ENCODE results near the gene KCNH6.

Gene KCNH6

DNA sequence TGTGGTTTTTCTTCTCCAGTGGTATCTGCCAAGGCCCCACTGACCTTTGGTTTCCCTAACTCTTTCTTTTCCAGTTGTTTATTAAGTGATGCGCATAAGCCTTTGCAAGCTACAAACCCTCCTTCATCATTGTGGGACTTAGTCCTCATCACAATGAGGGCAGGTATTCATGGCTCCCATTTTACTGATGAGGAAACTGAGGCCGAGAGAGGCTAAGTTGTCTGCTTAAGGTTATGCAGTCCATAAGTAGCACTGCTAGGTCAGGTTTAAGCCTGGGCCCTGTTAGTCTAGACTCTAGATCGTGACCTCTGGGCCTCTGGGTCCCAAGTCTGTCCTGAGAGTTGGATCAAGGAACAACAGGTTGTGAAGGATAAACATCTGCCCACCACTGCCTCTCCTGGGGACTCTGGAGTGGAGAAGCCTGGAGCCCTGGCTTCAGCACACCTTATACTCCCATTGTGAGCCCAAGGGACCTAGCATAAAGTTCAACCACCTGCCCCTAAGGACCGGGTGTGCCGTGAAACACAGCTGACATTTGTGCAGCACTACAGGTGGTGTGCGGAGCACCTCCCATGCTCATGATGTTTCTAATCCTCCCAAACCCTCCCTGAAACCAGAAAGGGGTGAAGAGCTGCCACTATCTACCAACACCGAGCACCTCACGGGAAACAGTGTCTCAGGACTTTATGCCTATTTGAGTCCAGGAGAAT lies 5.2 kb upstream of the KCNH6 start:
- CTCF ChIA-PET = interaction anchor here (1.0 kb wide), 1 partner anchor 9 kb away, joined by 3 read pairs; no protein-coding TSS in a partner anchor
- H3K36me3 ChIP-seq (ENCODE audit: control insufficient read depth in 2 of 2, insufficient read depth in 1 of 2, low read length in 2 of 2) = no peaks in the 10 kb centered on the region
- H3K9me3 ChIP-seq (ENCODE audit: control insufficient read depth, insufficient read depth, low read depth, low read length) = no peaks in the 10 kb centered on the region
- no peaks in the 10 kb centered on the region for H3K4me1 ChIP-seq (ENCODE audit: control insufficient read depth, insufficient read depth, low read length)
- TF ChIP-seq OSR2 (tag by site-specific recombination; IDR thresholded peaks at IDR 0.05) = no peak
- TF ChIP-seq SCRT2 (tag by site-specific recombination; IDR thresholded peaks at IDR 0.05) = peak; percentile 48; the same call in 1 of the 2 replicates
- TF ChIP-seq ZNF155 (tag by site-specific recombination; IDR thresholded peaks at IDR 0.05) = no peak
- no peak overlapping the region for H3K4me3 ChIP-seq (ENCODE audit: low read depth, low read length)
- POLR2A ChIA-PET = no interaction called here
- H3K27ac ChIP-seq (ENCODE audit: extremely low read depth, low read depth, low read length) = no peak overlapping the region

DNA sequence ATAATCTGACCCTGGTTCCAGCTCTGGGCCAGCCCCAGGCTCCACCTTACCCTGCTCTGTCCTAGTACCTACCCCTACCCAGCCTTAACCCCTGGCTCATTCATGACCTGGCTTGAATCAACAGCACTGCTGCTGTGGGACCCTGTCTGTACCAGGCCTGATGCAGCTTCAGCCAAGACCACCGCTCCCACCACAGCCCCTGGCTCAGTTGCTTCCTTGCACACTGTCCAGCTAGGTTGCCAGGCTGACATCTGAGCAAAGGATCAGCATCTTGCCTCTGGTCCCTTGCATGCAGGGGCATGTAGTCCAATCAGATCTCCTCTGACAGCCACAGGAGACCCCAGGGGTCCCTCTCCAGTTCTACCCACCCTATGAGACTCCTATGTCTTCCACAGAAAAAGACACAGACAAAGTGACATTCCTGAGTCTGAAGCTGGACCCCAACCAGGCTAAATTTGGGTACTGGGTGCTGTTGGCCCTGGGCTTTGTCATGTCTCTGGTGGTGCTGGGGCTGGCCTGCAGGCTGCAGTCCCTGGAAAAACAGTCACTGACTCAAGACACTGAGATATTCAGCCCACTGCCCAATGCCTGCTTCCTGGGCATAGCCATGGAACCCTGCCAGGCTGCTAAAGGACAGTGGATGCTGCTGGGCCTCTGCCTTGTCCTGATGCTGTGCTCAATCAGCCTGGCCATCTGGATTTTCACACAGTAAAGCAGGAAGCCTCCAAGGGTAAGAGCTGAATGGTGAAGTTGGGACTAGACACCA lies 3.9 kb upstream of the KCNH6 start:
- POLR2A ChIA-PET = no interaction called here
- H3K36me3 ChIP-seq (ENCODE audit: control insufficient read depth in 2 of 2, insufficient read depth in 1 of 2, low read length in 2 of 2) = no peaks in the 10 kb centered on the region
- no peaks in the 10 kb centered on the region for H3K9me3 ChIP-seq (ENCODE audit: control insufficient read depth, insufficient read depth, low read depth, low read length)
- H3K4me1 ChIP-seq (ENCODE audit: control insufficient read depth, insufficient read depth, low read length) = no peaks in the 10 kb centered on the region
- CTCF ChIA-PET = no interaction called here
- H3K4me3 ChIP-seq (ENCODE audit: low read depth, low read length) = no peak overlapping the region
- no peak overlapping the region for H3K27ac ChIP-seq (ENCODE audit: extremely low read depth, low read depth, low read length)
- TF ChIP-seq, protein P1, sequence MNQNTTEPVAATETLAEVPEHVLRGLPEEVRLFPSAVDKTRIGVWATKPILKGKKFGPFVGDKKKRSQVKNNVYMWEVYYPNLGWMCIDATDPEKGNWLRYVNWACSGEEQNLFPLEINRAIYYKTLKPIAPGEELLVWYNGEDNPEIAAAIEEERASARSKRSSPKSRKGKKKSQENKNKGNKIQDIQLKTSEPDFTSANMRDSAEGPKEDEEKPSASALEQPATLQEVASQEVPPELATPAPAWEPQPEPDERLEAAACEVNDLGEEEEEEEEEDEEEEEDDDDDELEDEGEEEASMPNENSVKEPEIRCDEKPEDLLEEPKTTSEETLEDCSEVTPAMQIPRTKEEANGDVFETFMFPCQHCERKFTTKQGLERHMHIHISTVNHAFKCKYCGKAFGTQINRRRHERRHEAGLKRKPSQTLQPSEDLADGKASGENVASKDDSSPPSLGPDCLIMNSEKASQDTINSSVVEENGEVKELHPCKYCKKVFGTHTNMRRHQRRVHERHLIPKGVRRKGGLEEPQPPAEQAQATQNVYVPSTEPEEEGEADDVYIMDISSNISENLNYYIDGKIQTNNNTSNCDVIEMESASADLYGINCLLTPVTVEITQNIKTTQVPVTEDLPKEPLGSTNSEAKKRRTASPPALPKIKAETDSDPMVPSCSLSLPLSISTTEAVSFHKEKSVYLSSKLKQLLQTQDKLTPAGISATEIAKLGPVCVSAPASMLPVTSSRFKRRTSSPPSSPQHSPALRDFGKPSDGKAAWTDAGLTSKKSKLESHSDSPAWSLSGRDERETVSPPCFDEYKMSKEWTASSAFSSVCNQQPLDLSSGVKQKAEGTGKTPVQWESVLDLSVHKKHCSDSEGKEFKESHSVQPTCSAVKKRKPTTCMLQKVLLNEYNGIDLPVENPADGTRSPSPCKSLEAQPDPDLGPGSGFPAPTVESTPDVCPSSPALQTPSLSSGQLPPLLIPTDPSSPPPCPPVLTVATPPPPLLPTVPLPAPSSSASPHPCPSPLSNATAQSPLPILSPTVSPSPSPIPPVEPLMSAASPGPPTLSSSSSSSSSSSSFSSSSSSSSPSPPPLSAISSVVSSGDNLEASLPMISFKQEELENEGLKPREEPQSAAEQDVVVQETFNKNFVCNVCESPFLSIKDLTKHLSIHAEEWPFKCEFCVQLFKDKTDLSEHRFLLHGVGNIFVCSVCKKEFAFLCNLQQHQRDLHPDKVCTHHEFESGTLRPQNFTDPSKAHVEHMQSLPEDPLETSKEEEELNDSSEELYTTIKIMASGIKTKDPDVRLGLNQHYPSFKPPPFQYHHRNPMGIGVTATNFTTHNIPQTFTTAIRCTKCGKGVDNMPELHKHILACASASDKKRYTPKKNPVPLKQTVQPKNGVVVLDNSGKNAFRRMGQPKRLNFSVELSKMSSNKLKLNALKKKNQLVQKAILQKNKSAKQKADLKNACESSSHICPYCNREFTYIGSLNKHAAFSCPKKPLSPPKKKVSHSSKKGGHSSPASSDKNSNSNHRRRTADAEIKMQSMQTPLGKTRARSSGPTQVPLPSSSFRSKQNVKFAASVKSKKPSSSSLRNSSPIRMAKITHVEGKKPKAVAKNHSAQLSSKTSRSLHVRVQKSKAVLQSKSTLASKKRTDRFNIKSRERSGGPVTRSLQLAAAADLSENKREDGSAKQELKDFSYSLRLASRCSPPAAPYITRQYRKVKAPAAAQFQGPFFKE (tag by site-specific recombination; IDR thresholded peaks at IDR 0.05; ENCODE audit: borderline replicate concordance) = no peak
- TF ChIP-seq SETDB1 (IDR thresholded peaks at IDR 0.05; ENCODE audit: insufficient read length, low read length) = no peak
- TF ChIP-seq, protein P2, sequence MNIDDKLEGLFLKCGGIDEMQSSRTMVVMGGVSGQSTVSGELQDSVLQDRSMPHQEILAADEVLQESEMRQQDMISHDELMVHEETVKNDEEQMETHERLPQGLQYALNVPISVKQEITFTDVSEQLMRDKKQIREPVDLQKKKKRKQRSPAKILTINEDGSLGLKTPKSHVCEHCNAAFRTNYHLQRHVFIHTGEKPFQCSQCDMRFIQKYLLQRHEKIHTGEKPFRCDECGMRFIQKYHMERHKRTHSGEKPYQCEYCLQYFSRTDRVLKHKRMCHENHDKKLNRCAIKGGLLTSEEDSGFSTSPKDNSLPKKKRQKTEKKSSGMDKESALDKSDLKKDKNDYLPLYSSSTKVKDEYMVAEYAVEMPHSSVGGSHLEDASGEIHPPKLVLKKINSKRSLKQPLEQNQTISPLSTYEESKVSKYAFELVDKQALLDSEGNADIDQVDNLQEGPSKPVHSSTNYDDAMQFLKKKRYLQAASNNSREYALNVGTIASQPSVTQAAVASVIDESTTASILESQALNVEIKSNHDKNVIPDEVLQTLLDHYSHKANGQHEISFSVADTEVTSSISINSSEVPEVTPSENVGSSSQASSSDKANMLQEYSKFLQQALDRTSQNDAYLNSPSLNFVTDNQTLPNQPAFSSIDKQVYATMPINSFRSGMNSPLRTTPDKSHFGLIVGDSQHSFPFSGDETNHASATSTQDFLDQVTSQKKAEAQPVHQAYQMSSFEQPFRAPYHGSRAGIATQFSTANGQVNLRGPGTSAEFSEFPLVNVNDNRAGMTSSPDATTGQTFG (tag by site-specific recombination; IDR thresholded peaks at IDR 0.05; ENCODE audit: borderline replicate concordance) = no peak
- no peak for TF ChIP-seq ZNF707 (tag by site-specific recombination; IDR thresholded peaks at IDR 0.05)
- TF ChIP-seq, protein P3, sequence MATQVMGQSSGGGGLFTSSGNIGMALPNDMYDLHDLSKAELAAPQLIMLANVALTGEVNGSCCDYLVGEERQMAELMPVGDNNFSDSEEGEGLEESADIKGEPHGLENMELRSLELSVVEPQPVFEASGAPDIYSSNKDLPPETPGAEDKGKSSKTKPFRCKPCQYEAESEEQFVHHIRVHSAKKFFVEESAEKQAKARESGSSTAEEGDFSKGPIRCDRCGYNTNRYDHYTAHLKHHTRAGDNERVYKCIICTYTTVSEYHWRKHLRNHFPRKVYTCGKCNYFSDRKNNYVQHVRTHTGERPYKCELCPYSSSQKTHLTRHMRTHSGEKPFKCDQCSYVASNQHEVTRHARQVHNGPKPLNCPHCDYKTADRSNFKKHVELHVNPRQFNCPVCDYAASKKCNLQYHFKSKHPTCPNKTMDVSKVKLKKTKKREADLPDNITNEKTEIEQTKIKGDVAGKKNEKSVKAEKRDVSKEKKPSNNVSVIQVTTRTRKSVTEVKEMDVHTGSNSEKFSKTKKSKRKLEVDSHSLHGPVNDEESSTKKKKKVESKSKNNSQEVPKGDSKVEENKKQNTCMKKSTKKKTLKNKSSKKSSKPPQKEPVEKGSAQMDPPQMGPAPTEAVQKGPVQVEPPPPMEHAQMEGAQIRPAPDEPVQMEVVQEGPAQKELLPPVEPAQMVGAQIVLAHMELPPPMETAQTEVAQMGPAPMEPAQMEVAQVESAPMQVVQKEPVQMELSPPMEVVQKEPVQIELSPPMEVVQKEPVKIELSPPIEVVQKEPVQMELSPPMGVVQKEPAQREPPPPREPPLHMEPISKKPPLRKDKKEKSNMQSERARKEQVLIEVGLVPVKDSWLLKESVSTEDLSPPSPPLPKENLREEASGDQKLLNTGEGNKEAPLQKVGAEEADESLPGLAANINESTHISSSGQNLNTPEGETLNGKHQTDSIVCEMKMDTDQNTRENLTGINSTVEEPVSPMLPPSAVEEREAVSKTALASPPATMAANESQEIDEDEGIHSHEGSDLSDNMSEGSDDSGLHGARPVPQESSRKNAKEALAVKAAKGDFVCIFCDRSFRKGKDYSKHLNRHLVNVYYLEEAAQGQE (tag by site-specific recombination; IDR thresholded peaks at IDR 0.05) = no peak
- no peak for TF ChIP-seq OVOL3 (tag by site-specific recombination; IDR thresholded peaks at IDR 0.05)
- no peak for TF ChIP-seq ZNF560 (tag by site-specific recombination; IDR thresholded peaks at IDR 0.05; ENCODE audit: borderline replicate concordance)
- TF ChIP-seq KLF9 (tag by site-specific recombination; IDR thresholded peaks at IDR 0.05; ENCODE audit: low read depth) = no peak
- TF ChIP-seq, protein P4, sequence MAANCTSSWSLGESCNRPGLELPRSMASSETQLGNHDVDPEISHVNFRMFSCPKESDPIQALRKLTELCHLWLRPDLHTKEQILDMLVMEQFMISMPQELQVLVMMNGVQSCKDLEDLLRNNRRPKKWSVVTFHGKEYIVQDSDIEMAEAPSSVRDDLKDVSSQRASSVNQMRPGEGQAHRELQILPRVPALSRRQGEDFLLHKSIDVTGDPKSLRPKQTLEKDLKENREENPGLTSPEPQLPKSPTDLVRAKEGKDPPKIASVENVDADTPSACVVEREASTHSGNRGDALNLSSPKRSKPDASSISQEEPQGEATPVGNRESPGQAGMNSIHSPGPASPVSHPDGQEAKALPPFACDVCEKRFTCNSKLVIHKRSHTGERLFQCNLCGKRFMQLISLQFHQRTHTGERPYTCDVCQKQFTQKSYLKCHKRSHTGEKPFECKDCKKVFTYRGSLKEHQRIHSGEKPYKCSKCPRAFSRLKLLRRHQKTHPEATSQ (tag by site-specific recombination; IDR thresholded peaks at IDR 0.05) = no peak
- no peak for TF ChIP-seq ZSCAN23 (tag by site-specific recombination; IDR thresholded peaks at IDR 0.05)
- no peak for TF ChIP-seq ZNF792 (tag by site-specific recombination; IDR thresholded peaks at IDR 0.05)
- TF ChIP-seq ZNF776 (tag by site-specific recombination; IDR thresholded peaks at IDR 0.05; ENCODE audit: borderline replicate concordance) = no peak
- no peak for TF ChIP-seq MYNN (tag by site-specific recombination; IDR thresholded peaks at IDR 0.05; ENCODE audit: borderline replicate concordance)
